Sigmoid colon (tissue), 4 donors: Measurements from ENCODE around the gene DNAH5.

Experiments used
- CTCF ChIP-seq, 4 experiments: fragments of 450-650 bp in 3 of 4; fragments of 200-600 bp in 1 of 4; IDR thresholded peaks; one replicate each; pipeline ENCODE4 v1.5.1; 2016 to 2019; ENCODE audit warnings: antibody characterized with exemption in 4 of 4, mild to moderate bottlenecking in 3 of 4, moderate library complexity in 2 of 4
- POLR2A ChIP-seq, 2 donors: fragments of 450-650 bp; IDR thresholded peaks; one replicate each; pipeline ENCODE4 v1.6.1; 2016; ENCODE audit warnings: antibody characterized with exemption in 2 of 2, mild to moderate bottlenecking in 2 of 2, moderate library complexity in 2 of 2
- POLR2AphosphoS5 ChIP-seq, 4 donors: sonication (generic); formaldehyde crosslinking; IDR thresholded peaks; one replicate each; pipeline ENCODE4 v1.6.1; 2017; ENCODE audit warnings: antibody characterized with exemption in 4 of 4

- TF ChIP-seq CTCF (IDR thresholded peaks at IDR 0.05) (no peak), POLR2A (IDR thresholded peaks at IDR 0.05) (no peak), POLR2AphosphoS5 (IDR thresholded peaks at IDR 0.05) (no peak)
Observed at GRCh38 chr5:13926731-13927130, 17.8 kb downstream of the DNAH5 start.
